Epidermal melanocyte (primary cell): ENCODE results near the gene SRRM3.
"Not testable (repeated sequence)": the region's sequence is repeated elsewhere in the genome, so short reads cannot be mapped to it uniquely, and the experiment has no call there.

Source experiments
- DNase-seq: peaks from one replicate; pipeline ENCODE4 v3.0.0; 2011; ENCODE audit warnings: low spot score; ENCODE audit not compliant: insufficient read length

Gene SRRM3

DNA sequence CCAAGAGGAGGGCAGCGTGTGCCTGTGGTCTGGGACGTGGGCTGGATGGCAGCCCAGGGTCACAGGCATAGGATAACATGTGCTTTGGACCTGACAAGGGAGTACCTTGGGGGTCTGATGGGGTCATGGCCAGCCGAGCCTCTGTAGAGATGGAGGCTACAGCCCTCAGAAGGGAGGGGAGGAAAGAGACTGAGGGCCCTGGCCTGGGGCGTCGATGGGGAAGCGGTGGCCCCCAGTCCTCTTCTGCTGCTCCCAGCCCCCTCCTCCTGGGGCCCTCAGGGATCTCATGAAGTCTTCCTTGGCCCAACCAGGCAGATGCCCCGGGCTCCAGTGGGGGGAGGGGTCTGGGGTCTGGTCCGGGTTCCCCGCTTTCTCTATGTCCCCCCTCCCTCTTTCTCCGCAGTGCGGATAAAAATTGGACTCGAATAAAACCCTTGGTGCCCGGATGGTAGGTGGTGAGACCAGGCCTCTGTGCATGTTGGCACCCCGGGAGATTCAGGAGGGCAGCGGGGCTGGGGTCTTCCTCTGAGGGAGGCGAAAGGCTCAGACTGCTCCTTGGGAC, 85.2 kb downstream of the SRRM3 start:
- no peak for DNase-seq

GRCh38 chr7:76290847-76291350, 89.2 kb downstream of the SRRM3 start:
- not testable (repeated sequence) for DNase-seq

DNA sequence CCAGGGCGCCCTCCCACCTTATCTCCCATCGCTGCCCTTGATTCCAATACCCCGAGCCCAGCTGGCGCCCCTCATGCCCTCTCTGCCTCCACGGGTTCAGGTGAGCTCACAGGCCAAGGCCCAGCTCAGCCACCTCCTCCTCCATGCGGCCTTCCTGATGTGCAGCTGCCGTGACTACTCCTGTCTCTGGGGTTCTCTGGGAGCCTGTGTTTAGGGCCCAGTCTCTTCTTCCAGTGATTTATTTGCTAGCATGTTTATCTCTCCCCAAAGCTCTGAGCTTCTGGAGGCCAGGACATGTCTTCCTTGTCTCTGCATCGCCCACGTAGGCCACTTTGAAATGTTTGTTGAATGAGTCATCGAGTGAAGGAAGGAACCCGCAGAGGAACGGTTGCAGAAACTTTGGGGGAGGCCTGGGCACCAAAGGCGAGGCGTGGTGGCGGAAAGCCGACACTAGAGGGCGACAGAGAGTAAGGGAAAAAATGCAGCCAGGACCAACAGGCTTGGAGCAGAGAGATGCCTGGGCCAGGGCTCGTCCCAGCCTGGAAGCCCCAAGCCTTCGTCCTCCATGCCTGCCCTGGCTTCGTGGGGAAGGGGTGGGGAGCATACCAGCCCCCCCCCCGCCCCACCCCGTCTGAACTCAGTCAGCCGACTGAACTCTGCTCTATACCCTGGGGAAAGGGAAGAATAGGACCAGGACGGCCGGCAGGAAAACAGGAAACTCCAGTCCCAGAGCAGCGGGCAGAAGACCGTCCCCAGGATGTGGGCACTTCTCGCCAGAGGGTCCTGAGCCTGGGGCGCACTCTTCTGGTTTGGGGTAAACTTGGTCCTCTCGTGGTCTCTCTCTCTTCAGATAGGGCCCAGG, 89.9 kb downstream of the SRRM3 start:
- peak; percentile 64 for DNase-seq

DNA sequence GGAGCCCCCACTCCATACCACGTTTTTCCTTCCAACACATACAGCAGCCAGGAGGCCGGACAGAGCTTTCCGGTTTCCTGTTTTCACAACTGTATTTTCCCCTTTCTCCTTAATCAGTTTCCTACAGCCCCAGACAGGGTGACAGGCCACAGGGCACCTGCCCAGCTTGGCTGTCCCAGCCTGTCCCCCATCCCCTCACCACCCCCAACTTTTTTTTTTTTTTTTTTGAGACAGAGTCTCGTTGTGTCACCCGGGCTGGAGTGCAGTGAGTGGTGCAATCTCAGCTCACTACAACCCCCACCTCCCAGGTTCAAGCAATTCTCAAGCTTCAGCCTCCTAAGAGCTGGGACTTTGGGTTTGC, 90.5 kb downstream of the SRRM3 start:
- no peak for DNase-seq

DNA sequence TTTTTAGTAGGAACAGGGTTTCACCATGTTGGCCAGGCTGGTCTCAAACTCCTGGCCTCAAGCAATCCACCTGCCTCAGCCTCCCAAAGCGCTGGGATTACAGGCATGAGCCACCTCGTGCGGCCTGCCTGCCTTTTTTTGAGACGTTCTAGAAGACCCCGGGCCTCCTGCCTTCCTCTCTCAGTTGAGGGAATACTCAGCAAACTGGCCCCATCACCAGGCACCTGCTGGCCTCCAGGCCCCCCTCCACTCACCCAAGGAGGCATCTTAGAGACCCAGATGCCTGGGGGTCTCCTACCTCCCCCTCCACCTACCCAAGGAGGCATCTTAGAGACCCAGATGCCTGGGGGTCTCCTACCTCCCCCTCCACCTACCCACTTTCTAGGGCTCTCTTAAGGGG, 91.2 kb downstream of the SRRM3 start:
- DNase-seq, result not testable (repeated sequence)

- no peak for DNase-seq
Measured at GRCh38 chr7:76293407-76293901, 91.8 kb downstream of the SRRM3 start.

DNA sequence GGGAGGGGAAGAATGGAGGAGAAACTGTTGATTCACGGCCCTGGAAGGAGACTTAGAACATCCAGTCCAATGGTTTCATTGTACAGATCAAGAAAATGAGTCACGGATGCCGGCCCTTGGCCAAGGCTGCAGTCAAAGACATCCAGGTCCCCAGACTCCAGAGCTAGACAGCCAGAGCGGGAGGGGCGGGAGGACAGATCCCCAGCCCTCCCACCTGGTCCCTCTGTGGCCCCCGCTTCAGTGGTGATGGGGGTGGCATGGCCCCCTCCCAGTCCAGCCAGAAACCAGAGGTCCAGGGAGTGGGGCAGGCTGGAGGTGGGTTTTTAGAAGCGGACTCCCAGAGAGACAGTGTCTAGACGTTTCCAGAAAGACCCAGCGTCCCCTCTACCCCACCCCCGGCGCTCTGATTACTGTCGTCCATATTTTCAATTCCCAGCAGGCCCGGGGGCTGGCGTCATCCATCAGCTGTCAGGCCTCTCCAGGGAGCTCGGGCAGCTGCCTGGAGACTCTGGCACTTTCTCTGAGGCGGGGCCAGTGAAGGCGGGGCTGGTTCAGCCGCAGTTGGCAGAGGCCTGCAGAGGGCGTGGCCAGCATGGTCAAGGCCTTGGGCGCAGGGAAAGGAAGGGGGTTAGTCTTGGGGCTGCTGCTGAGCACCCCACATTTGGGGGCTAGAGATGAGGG, 92.8 kb downstream of the SRRM3 start:
- DNase-seq, result peak; percentile 69

- no peak for DNase-seq
Measured at GRCh38 chr7:76296743-76297740, 95.3 kb downstream of the SRRM3 start.

GRCh38 chr7:76300166-76300731, 98.6 kb downstream of the SRRM3 start:
- no peak for DNase-seq

- DNase-seq, result no peak
Measured at GRCh38 chr7:76301000-76301399, 99.3 kb downstream of the SRRM3 start.

- DNase-seq, result peak; percentile 88
Measured at GRCh38 chr7:76302347-76303201, 100.9 kb downstream of the SRRM3 start, which contains the start of gene HSPB1. Gene HSPB1, plus strand, starts transcription at chr7:76302673. Its CDS starts 40 bp downstream, at chr7:76302713.

DNA sequence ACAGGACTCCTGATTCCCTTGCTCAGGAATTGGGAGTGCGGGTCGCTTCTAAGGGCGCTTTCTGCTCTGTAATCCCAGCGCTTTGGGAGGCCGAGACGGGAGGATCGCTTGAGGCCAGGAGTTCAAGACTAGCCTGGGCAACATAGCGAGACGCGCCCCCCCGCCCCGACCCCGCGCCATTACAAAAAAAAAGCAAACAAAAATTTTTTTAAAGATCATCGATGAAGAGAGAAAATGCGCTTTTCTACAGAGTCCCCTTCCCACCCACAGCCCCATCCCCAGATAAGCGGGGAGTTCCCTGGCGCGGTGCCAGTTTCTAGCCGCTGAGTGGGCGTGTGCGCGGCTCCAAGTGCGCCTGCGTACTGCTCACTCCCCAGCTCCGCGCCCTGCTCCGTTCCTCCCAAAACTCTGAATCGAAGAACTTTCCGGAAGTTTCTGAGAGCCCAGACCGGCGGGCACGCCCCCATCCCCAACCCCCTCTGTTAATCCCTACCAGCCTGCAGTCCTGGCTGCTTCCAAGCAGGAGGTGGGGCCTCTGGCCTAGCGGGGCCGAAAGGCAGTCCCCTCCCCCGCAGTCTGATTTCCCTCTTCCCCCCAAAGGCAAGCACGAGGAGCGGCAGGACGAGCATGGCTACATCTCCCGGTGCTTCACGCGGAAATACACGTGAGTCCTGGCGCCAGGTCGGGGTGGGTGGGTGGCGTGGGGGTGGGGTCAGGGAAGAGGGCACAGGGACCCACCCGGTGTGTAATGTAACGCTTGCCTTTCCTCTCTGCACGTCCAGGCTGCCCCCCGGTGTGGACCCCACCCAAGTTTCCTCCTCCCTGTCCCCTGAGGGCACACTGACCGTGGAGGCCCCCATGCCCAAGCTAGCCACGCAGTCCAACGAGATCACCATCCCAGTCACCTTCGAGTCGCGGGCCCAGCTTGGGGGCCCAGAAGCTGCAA, 101.8 kb downstream of the SRRM3 start:
- peak; percentile 89 for DNase-seq

DNA sequence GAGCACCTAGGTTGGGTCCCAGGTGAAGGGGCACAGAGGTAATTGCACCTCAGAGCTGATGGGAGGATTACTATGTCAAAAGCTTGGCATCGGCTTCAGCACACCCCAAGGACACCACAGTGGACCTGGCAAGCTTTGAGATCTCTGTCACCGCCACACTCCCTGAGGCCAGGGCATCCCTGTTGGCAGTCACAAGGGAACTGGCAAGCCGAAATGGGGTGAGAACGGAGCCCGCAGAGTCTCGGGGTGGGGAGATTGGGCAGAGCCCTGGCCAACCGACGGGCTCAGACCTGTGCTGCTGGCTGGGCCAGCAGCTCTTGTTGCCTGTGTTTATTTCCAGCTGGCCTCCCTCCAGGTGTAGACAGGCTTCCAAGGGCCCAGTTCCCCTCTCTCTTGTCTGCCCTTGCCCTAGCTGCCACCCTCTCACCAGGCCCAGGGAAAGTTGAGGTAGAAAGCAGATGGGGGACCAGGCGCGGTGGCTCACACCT, 103.2 kb downstream of the SRRM3 start:
- no peak for DNase-seq

GRCh38 chr7:76308874-76309273, 107.2 kb downstream of the SRRM3 start:
- DNase-seq, result not testable (repeated sequence)

- not testable (repeated sequence) for DNase-seq
Measured at GRCh38 chr7:76309341-76310101, 107.8 kb downstream of the SRRM3 start.

GRCh38 chr7:76310102-76310957, 108.6 kb downstream of the SRRM3 start:
- DNase-seq, result peak; percentile 93
